ENCODE results near the gene TRAIP.

DNA sequence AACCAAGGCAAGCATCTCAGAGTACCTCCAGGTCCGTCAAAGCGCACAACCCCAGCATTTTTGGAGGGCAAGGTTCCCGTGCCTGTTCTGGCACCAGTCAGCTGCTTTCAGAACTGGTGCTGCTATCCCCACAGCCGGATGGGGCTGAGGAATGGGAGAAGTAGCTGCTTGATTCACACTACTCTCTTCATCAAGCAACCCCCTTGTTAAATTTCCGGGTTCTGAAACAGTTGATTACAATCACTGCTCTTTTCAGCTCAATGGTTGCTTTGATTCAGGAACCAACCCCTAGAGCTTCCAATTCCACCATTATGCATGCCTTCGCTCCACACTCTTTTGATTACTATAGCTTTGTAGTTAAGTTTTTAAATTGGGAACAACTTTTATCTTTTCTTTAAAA, 30.3 kb downstream of the TRAIP start:
- TF ChIP-seq, protein P1, sequence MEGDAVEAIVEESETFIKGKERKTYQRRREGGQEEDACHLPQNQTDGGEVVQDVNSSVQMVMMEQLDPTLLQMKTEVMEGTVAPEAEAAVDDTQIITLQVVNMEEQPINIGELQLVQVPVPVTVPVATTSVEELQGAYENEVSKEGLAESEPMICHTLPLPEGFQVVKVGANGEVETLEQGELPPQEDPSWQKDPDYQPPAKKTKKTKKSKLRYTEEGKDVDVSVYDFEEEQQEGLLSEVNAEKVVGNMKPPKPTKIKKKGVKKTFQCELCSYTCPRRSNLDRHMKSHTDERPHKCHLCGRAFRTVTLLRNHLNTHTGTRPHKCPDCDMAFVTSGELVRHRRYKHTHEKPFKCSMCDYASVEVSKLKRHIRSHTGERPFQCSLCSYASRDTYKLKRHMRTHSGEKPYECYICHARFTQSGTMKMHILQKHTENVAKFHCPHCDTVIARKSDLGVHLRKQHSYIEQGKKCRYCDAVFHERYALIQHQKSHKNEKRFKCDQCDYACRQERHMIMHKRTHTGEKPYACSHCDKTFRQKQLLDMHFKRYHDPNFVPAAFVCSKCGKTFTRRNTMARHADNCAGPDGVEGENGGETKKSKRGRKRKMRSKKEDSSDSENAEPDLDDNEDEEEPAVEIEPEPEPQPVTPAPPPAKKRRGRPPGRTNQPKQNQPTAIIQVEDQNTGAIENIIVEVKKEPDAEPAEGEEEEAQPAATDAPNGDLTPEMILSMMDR (IDR thresholded peaks at IDR 0.05; ENCODE audit: low read depth, low read length), result no peak
- TF ChIP-seq EZH2phosphoT487 (IDR thresholded peaks at IDR 0.05; ENCODE audit: low read depth), result no peak
